ENCODE results near the gene PALM3.

GRCh38 chr19:14103310-14103709 lies 41.4 kb upstream of the PALM3 start:
- TF ChIP-seq CTCF (conservative IDR thresholded peaks at IDR 0.05 in 1 of 2, IDR thresholded peaks at IDR 0.05 in 1 of 2; ENCODE audit: low read depth in 1 of 2, low read length in 2 of 2) (no peak), EZH2 (IDR thresholded peaks at IDR 0.05; ENCODE audit: low read length, missing control alignments) (no peak)
